Measurements from ENCODE around the gene CCER1.

DNA sequence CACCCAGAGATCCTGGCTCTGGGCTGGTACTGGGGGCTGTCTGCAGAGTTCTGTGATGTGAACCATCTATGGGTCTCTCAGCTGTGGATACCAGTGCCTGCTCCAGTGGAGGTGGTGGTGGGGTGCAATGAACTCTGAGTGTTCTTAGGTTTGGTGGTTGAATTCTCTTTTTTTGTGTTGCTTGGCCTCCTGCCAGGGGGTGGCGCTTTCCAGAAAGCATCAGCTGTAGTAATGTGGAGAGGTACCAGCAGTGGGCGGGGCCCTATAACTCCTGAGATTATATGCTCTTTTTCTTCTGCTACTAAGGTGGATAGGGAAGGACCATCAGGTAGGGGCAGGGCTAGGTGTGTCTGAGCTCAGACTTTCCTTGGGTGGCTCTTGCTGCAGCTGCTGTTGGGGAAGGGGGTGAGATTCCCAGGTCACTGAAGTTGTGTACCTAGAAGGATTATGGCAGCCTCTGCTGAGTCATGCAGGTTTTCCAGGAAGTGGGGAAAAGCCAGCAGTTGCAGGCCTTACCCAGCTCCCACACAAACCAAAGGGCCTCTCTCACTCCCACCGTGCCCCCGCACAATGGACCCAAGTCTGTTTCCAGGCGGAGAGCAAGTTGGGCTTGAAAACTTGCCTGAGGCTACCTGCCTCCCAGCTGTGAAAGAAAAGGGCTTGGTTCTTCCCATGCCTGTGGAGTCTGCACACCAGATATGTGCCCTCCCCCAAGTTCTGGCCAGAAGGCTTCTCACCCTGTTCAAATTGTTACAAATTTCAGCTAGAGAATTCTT is 18.6 kb downstream of the CCER1 start:
- TF ChIP-seq, protein P1, sequence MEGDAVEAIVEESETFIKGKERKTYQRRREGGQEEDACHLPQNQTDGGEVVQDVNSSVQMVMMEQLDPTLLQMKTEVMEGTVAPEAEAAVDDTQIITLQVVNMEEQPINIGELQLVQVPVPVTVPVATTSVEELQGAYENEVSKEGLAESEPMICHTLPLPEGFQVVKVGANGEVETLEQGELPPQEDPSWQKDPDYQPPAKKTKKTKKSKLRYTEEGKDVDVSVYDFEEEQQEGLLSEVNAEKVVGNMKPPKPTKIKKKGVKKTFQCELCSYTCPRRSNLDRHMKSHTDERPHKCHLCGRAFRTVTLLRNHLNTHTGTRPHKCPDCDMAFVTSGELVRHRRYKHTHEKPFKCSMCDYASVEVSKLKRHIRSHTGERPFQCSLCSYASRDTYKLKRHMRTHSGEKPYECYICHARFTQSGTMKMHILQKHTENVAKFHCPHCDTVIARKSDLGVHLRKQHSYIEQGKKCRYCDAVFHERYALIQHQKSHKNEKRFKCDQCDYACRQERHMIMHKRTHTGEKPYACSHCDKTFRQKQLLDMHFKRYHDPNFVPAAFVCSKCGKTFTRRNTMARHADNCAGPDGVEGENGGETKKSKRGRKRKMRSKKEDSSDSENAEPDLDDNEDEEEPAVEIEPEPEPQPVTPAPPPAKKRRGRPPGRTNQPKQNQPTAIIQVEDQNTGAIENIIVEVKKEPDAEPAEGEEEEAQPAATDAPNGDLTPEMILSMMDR (IDR thresholded peaks at IDR 0.05), result no peak
- TF ChIP-seq POLR2A (IDR thresholded peaks at IDR 0.05), result no peak

All from vagina (tissue), 2 donors.